HG02970 (cell line): ENCODE measurements around the gene SLC25A5.
"Not testable (repeated sequence)": the region's sequence is repeated elsewhere in the genome, so short reads cannot be mapped to it uniquely, and the experiment has no call there.

ENCODE experiments used
- ATAC-seq: cut with Tn5 transposase; IDR thresholded peaks from one replicate; pipeline ENCODE4 v1.9.1; 2021; ENCODE audit warnings: mild to moderate bottlenecking, moderate library complexity, moderate number of reproducible peaks; ENCODE audit not compliant: unreplicated experiment, low FRiP score

The SLC25A5 gene

DNA sequence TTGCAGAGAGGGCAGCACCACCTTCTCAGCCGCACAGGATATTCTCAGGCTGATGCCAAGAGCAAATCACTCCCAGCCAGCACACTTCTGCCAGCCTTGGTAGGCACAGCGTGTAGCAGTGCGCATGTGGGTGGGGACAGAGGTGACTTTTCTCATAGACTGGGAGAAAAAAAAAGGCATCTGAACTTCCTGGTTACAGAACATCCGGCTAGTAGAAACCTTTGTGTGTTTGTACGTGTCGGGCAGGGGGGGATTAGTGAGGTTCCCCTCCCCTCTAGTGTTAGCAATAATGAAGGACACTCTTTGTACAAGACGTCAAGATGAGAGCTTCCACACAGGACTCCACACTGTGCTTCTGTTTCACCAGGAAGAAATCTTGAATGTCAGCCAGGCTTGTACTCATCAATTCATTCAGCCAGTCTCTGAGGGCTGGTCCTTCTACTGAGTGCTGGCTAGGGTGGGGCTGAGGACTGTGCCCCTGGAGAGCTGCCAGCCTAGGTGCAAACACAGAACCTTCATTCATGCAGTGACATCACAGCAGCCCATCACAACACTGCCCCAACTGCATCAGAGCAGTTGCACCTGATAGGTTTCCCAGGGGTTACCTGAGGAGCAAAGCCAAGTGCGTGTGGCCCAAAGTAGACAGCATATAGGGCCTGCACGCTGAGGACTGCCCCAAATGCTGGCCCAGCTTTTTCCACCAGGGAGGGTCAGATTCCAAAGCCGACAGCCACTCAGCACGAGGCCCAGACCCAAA, 34.7 kb downstream of the SLC25A5 start:
- ATAC-seq = no peak

DNA sequence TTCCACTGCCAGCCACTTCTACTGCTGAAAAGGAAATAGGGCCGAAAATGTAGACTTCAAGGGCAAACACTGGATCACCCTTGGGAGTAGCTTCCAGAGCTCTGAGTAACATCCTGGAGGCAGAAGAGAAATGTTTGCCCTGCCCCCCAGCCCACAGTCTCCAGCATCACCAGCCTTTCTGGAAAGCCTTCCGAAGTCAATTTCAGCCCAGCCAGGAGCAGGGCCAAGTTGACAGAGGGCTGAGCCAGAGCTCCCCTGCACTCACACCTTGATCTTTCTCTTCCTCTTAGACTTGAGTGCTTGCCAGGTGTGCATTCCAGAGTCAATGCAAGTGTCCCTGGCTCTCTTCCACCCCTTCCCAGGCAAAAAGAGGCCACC, 35.2 kb downstream of the SLC25A5 start:
- no peak for ATAC-seq

DNA sequence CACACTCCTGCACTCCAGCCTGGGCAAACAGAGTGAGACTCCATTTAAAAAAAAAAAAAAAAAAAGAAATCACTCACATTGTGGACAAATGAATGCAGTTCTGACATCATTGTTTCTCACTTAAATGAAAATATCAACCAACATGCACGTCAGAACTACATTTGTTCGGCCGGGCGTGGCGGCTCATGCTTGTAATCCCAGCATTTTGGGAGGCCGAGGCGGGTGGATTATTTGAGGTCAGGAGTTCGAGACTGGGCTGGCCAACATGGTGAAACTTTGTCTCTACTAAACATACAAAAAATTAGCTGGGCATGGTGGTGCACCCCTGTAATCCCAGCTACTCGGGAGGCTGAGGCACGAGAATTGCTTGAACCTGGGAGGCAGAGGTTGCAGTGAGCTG, 36.9 kb downstream of the SLC25A5 start:
- not testable (repeated sequence) for ATAC-seq

DNA sequence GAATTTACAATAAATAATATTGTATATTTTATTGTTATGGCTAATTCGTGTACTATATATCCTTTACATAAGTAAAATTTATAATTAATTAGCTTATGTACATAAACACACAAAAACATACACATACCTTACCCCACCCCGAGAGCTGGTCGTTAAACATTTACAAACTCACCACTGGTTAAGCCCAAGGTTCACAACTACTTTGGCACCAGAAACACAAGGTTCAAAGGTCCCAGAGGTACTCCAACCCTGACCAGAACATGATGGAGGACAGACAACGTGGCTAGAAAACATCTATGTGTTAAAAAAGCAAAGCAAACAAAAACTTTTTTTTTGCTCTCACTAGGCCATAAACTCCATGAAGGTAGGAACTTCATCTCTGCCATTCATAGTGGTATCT, 37.7 kb downstream of the SLC25A5 start:
- ATAC-seq = no peak

DNA sequence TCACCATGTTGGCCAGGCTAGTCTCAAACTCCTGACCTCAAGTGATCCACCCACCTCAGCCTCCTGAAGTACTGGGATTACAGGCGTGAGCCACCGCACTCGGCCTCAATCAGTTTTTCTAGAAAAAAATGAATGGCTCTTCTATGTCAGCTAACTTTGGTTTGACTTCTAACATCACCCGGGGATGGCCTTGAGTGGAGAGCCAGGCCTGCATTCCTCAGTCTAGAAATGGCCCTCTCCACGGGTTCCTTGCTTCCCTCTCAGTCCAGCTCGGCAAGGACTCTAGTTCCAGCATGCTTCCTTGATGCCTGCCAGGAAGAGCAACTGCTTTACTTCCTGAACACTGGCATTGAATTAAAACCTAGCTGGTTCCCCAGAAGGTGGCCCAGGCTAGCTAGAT, 39.0 kb downstream of the SLC25A5 start:
- no peak for ATAC-seq

DNA sequence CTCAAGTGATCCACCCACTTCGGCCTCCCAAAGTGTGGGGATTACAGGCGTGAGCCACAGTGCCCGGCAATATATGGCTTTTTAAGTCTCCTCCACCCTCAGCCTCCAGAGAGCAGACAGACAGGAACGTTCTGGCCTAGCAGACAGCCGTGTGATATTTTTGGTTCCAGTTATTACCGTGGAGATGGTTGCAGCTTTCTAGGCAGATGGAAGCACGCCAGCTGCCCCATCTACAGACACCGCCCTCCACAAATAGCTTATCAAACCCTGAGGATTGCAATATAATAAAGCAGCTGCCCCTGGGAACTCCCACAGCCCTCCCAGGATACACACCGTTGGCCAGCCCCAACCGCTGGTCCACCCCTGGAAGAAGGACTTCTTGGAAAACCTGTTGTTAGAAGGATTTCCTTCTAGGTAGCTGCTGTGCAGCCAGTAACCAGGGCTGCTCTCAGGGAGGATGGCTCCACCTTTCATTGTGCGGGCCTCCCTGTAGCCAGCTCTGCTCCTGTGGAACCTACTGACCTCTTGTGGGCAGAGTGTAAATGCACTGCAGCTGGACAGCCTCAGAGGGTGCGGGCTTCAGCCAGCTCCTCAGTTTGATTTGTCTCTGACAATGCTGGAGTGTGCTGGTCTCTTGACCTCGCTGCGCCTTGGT, 44.0 kb downstream of the SLC25A5 start:
- ATAC-seq = no peak

DNA sequence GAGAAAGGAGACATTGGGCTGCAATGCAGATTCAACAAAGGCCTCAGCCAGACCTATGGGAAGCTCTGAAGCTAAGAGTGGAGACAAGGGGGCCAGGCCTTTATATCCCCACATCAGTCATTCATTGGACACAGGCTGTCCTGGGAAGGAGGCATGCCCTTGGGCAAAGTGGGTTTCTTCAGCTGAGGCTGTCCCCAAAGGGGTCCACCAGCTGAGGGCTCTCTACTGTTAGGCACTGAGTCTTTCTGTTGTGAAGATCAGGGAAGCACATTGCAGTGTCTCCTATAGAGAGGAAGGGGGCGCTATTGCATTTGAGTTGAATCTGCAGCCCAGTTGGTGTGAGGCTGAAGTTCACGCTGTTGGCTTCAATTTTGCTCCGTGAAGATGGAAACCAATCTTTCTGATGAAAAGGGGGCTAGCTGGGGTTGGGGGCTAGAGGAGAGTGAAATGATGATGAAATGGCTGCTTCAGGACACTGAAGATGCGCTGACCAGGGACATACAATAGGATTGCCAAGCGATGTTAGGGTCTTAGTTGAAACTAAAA, 48.0 kb downstream of the SLC25A5 start:
- ATAC-seq = no peak

DNA sequence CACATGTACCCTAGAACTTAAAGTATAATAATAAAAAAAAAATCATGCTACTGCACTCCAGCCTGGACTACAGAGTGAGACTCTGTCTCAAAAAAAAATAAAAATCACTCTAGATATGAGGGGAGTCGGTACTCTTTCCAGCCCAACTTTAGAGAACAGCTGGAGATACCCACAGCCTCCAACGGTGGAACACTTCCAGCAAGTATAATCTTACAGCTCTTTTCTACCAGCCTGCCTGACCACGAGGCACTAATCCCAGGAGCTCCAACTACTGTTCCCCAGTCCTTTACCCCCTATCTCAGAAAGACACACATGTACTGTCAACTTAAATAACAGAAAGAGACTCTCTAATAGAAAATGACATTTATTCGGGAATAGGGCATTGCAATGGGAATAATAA, 50.1 kb downstream of the SLC25A5 start:
- no peak for ATAC-seq
